Measurements from ENCODE around the gene HAAO.
A peak's percentile ranks its signal among the peaks of the same experiment; 100 is the strongest.
"Not testable (repeated sequence)": the region's sequence is repeated elsewhere in the genome, so short reads cannot be mapped to it uniquely, and the experiment has no call there.

Gene HAAO

DNA sequence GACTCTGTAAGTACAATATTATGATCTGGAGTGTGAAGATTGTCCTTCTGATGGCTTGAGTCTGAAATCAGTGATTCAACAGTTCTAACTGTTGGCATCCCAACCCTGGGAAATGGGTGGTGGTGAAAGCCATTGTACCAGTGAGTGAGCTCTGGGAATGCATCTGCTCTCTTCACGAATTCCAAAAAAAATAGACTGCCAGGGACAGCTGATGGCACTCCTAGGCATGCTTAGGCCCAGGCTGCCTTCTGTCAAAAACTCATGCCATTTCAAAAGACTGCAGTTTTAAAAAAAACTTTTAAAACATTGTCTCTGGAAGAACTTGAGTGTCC lies 48.8 kb downstream of the HAAO start:
- DNase-seq = no peak

GRCh38 chr2:42742740-42743658 lies 49.4 kb downstream of the HAAO start:
- DNase-seq = no peak

GRCh38 chr2:42741140-42741539 lies 51.2 kb downstream of the HAAO start:
- no peak for DNase-seq

DNA sequence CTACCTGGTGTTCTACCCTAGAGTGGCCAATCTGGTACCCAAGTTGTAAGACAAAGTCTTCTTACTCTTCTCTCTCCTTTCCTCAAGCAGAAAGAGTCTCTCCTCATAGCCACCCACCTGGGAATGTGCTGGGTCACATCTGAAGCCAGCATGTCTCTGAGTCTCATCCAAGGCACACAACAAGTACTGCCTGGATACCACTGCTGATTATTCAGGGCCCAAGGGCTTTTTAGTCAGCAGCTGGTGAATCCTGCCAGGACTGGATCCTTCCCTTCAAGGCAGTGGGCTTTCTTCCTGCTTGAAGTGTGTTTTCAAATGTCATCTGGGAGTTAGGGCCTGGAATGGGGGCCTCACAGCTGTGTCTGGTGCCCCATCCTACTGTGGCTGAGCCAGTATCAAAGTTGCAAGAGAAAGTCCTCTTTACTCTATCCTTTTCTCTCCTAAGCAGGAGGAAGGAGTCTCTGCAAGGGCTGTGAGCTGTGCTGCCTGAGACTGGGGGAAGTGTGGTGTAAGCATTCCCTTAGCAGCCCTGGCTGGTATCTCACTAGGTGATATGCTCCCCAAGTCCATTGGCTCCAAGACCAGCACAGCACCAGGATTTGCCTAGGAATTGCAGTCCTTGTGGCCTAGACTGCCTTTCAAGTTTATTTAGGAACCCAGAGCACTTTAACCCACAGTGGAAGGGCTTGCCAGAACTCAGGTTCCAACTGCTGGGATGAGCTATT lies 55.6 kb downstream of the HAAO start:
- no peak for DNase-seq

DNA sequence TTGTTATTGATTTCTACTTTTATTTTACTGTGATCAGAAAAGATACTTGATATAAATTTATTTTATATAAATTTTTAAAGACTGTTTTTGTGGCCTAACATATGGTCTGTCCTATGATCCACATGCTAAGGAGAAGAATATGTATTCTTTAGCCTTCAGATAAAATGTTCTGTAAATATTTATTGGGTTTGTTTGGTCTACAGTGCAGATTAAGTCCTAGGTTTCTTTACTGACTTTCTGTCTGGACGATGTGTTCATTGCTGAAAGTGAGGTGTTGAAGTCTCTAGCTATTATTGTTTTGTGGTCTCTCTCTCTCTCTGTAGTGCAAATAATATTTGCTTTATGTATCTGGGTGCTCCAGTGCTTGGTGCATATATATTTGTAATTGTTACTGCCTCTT lies 58.5 kb downstream of the HAAO start:
- DNase-seq = no peak

- not testable (repeated sequence) for DNase-seq
Measured at GRCh38 chr2:42731316-42731715, 61.1 kb downstream of the HAAO start.

DNA sequence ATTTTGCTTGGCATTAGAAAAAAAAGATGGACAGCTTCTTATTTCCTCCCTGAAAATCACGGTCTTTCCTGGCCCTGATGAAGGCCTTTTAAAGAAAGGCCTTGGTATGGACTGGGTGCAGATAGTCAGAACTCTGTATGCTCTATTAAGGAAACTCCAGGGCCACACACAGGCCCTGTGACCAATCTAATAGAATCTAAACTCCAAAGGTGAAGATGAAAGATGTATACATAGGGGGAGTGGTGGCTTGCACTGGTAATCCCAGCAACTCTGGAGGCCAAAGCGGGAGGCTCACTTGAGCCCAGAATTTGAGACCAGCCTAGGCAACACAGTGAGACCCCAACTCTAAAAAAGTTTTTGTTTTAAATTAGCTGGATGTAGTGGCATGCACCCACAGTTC lies 65.7 kb downstream of the HAAO start:
- DNase-seq = no peak

DNA sequence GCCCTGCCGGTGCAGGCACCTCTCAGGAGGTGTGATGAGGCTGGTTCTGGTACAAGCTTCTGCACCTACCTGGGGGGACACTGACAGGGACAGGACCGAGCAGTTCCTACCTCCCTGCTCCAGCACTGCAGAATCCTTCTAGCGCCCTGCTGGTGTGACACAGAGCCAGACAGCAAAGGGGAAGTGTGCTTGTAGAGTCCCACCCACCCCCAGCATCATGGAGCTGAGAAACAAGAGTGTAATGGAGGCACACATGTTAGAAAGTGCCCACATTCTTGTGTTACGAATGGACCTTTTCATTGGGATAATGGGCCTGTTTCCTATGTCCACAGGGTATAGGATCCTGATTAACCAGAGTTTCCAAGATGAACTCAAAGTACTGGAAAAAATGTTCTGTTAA lies 66.7 kb downstream of the HAAO start:
- DNase-seq = no peak

- no peak for DNase-seq
Measured at GRCh38 chr2:42724886-42725285, 67.5 kb downstream of the HAAO start.

DNA sequence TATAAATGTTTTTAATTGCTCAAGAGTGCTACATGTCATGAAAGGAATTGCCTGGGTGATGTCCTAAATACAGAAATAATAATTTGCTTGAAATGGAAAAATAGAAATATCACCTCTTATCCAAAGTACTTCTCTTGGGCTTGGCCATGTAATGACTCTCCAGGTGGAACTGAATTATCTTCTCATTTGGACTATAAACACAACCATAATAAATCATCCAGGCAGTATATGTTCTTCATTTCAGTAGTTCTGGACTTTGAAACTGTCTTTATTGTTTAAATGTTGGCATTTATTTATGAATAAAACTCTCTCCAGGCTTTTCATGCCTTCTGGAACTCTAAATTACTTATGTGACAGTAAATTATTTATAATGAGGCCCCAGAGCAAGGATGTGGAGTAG lies 68.9 kb downstream of the HAAO start:
- DNase-seq = no peak

GRCh38 chr2:42722320-42723190 lies 69.8 kb downstream of the HAAO start:
- peak; percentile 21 for DNase-seq

- no peak for DNase-seq
Measured at GRCh38 chr2:42721898-42722297, 70.5 kb downstream of the HAAO start.
